KMS-11 (cell line): Measurements from ENCODE around the gene NDUFA6.
"Not testable (repeated sequence)": the region's sequence is repeated elsewhere in the genome, so short reads cannot be mapped to it uniquely, and the experiment has no call there.

Experiments used
- H2AFZ ChIP-seq: fragments of 200-600 bp; sonication (generic); 2 replicates; pipeline ENCODE4 v1.6.1; 2016; ENCODE audit warnings: antibody characterized with exemption, mixed run types, low read depth
- H3K27ac ChIP-seq: fragments of 200-600 bp; sonication (generic); 2 replicates; pipeline ENCODE4 v1.6.1; 2016; ENCODE audit warnings: mild to moderate bottlenecking, mixed run types
- H3K27me3 ChIP-seq: fragments of 200-600 bp; sonication (generic); 2 replicates; pipeline ENCODE4 v1.6.1; 2017; ENCODE audit warnings: mild to moderate bottlenecking, low read depth, mixed run types, moderate library complexity; ENCODE audit not compliant: insufficient read depth
- H3K36me3 ChIP-seq: fragments of 200-600 bp; sonication (generic); 2 replicates; pipeline ENCODE4 v1.6.1; 2017; ENCODE audit warnings: mild to moderate bottlenecking, mixed run types; ENCODE audit not compliant: insufficient read depth
- H3K4me1 ChIP-seq: fragments of 200-600 bp; sonication (generic); 2 replicates; pipeline ENCODE4 v1.6.1; 2016; ENCODE audit warnings: mild to moderate bottlenecking, low read depth, mixed run types; ENCODE audit not compliant: poor library complexity, severe bottlenecking
- H3K4me2 ChIP-seq: fragments of 200-600 bp; sonication (generic); 2 replicates; pipeline ENCODE4 v1.7.0; 2016; ENCODE audit warnings: mild to moderate bottlenecking, mixed run types
- H3K4me3 ChIP-seq: fragments of 200-600 bp; sonication (generic); IDR thresholded peaks from 2 replicates; pipeline ENCODE4 v1.6.1; 2017; ENCODE audit warnings: low read depth, low read length, mixed read lengths; ENCODE audit not compliant: insufficient read depth
- H3K79me2 ChIP-seq: fragments of 200-600 bp; sonication (generic); 2 replicates; pipeline ENCODE4 v1.6.1; 2016; ENCODE audit warnings: low read depth, mixed run types; ENCODE audit not compliant: insufficient read depth
- H3K9ac ChIP-seq: fragments of 200-600 bp; sonication (generic); 2 replicates; pipeline ENCODE4 v1.6.1; 2016; ENCODE audit warnings: mild to moderate bottlenecking, mixed run types
- H4K20me1 ChIP-seq: fragments of 200-600 bp; sonication (generic); 2 replicates; pipeline ENCODE4 v1.6.1; 2016; ENCODE audit warnings: mild to moderate bottlenecking, mixed run types; ENCODE audit not compliant: insufficient read depth
- TF ChIP-seq, protein P1 (sequence below): fragments of 200-600 bp; sonication (generic); conservative IDR thresholded peaks from 2 replicates; pipeline ENCODE4 v1.6.1; 2017; ENCODE audit warnings: low read depth, mild to moderate bottlenecking, antibody characterized with exemption, low read length, moderate library complexity, mixed read lengths

NDUFA6 gene

DNA sequence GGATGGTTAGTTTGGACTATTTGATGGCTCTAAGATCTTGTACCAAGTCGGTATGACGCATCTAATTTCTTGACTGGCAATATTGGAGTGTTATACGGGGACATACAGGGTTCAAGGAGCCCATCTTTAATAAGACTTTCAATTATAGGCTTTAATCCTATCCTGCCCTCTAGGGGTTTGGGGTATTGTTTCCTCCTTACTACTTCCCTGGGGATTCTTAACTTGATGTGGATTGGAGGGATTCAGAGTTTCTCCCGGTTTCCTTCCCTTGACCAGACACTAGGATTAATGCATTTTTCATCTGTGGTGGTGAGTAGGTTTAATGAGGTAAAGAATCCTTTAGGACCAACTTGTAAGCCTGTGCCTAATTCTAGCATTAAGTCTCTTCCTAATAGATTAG lies 21.2 kb upstream of the NDUFA6 start:
- TF ChIP-seq, protein P1, sequence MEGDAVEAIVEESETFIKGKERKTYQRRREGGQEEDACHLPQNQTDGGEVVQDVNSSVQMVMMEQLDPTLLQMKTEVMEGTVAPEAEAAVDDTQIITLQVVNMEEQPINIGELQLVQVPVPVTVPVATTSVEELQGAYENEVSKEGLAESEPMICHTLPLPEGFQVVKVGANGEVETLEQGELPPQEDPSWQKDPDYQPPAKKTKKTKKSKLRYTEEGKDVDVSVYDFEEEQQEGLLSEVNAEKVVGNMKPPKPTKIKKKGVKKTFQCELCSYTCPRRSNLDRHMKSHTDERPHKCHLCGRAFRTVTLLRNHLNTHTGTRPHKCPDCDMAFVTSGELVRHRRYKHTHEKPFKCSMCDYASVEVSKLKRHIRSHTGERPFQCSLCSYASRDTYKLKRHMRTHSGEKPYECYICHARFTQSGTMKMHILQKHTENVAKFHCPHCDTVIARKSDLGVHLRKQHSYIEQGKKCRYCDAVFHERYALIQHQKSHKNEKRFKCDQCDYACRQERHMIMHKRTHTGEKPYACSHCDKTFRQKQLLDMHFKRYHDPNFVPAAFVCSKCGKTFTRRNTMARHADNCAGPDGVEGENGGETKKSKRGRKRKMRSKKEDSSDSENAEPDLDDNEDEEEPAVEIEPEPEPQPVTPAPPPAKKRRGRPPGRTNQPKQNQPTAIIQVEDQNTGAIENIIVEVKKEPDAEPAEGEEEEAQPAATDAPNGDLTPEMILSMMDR = no peak
- Histone ChIP-seq H3K4me2 (no peak overlapping the region), H2AFZ (no peak overlapping the region), H3K4me1 (no peaks in the 10 kb centered on the region), H3K27ac (no peak overlapping the region), H4K20me1 (no peaks in the 10 kb centered on the region), H3K79me2 (no peaks in the 10 kb centered on the region), H3K9ac (no peak overlapping the region), H3K27me3 (no peaks in the 10 kb centered on the region), H3K4me3 (no peak overlapping the region), H3K36me3 (no peaks in the 10 kb centered on the region)

DNA sequence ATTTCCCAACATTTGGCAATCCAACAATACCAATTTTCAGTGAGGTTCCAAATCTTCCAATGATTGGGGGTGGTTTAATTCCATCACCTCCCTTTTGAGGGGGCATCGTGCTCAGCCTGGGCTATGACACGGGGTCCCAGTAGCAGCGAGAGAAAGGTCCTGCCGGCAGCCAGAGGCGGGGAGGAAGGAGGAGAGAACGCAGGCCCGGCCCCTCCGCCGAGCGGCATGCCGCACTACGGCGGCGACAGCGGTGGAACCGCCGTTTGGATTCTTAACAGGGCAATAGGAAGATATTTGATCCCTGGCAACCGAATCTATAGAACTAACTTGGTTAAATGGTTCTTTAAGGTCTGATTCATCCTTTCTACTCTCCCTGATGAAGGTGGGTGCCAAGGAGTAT lies 18.3 kb upstream of the NDUFA6 start:
- H2AFZ ChIP-seq = no peak overlapping the region
- no peak overlapping the region for H3K4me3 ChIP-seq
- no peaks in the 10 kb centered on the region for H3K4me1 ChIP-seq
- no peak overlapping the region for H3K9ac ChIP-seq
- TF ChIP-seq, protein P1 = no peak
- no peak overlapping the region for H3K4me2 ChIP-seq
- no peaks in the 10 kb centered on the region for H3K36me3 ChIP-seq
- H3K27me3 ChIP-seq = no peaks in the 10 kb centered on the region
- H3K27ac ChIP-seq = no peak overlapping the region
- no peaks in the 10 kb centered on the region for H4K20me1 ChIP-seq
- no peaks in the 10 kb centered on the region for H3K79me2 ChIP-seq

DNA sequence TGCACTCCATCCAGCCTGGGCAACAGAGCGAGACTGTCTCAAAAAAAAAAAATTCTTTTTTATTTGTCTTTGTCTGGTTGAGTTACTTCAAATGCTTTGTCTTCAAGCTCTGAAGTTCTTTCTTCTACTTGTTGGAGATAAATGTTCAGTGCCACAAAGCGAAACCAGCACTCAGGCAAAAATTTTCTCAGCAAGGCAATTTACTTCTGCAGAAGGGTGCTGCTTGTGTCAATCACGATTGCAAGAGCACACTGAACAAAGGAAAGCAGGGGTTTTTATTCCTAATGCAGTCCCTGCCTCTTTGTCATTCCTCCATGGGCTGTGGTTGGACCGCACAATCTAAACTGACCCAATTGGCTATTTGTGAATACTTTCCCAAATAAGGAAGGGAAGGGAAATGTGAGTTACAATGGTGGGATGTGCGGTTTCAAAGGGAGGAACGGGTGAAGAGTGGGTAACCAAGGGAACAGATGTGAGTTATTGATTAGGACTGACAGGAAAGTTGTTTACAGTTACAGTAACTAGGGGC lies 13.8 kb upstream of the NDUFA6 start:
- not testable (repeated sequence) for H3K36me3 ChIP-seq, H3K27me3 ChIP-seq, H3K4me3 ChIP-seq, H2AFZ ChIP-seq, H3K4me2 ChIP-seq, H3K4me1 ChIP-seq, H4K20me1 ChIP-seq, H3K27ac ChIP-seq, H3K79me2 ChIP-seq, H3K9ac ChIP-seq

DNA sequence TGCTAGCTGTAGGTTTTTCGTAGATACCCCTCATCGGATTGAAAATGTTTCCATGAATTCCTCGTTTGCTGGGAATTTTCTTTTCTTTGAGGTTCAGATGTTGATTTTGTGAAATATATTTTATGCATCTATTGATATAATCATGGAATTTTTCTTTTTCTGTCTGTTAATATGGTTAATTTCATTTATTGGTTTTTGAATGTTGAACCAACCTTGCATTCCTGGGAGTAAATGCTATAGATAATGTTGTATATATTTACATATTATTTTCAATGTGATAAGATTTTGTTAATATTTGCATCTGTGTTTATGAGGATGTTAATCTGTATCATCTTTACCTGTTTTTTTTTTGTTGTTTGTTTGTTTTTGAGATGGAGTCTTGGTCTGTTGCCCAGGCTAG lies 10.6 kb upstream of the NDUFA6 start:
- Histone ChIP-seq H3K4me3 (no peak overlapping the region), H3K4me1 (no peaks in the 10 kb centered on the region), H3K27me3 (no peaks in the 10 kb centered on the region), H3K27ac (no peak overlapping the region), H4K20me1 (no peaks in the 10 kb centered on the region), H3K36me3 (no peaks in the 10 kb centered on the region), H3K79me2 (no peaks in the 10 kb centered on the region), H3K4me2 (no peak overlapping the region), H2AFZ (no peak overlapping the region), H3K9ac (no peak overlapping the region)
- TF ChIP-seq, protein P1 = no peak

DNA sequence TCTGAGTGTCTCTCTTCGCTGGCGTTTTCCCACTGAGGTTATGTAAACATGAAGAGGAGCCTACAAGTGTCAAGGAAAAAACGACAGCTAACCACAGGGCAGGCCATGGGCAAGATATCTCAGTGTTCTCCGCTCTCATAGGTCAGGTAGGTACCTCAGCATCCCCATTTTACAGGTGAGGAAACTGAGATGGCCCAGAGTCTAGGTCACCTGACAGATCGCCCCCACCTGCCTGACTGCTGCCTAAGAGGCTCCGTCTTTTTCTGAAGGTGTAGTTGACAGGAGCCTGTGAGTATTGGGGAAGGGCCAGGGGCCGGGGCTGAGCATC lies 847 bp upstream of the NDUFA6 start:
- peaks cover 26% of the 10 kb centered on the region for H3K79me2 ChIP-seq
- H3K4me3 ChIP-seq = no peak overlapping the region
- TF ChIP-seq, protein P1 = no peak
- no peaks in the 10 kb centered on the region for H4K20me1 ChIP-seq
- peak overlapping the region; percentile 97; the same call in 1 of the 2 replicates for H3K9ac ChIP-seq
- H3K4me1 ChIP-seq = peaks cover 14% of the 10 kb centered on the region
- H3K27ac ChIP-seq = peak overlapping the region; percentile 95; the same call in 1 of the 2 replicates
- peak overlapping the region; percentile 53 for H3K4me2 ChIP-seq
- H3K27me3 ChIP-seq = no peaks in the 10 kb centered on the region
- H3K36me3 ChIP-seq = no peaks in the 10 kb centered on the region
- peak overlapping the region; percentile 89 for H2AFZ ChIP-seq
